WI38 (cell line): Measurements from ENCODE around the gene DNHD1.

ENCODE experiments used
- H3K4me3 ChIP-seq: 2 replicates; pipeline ENCODE4 v1.5.1; 2011; ENCODE audit warnings: low read depth, mild to moderate bottlenecking, control low read depth, low read length
- CTCF ChIP-seq: IDR thresholded peaks from 2 replicates; pipeline ENCODE4 v1.5.1; 2012; ENCODE audit warnings: low read depth, mild to moderate bottlenecking, control low read depth, low read length

Gene DNHD1

GRCh38 chr11:6497069-6497839 is at the start of gene DNHD1:
Gene DNHD1 (plus strand): TSS chr11:6497280. CDS start chr11:6498216, 936 bp downstream.
- H3K4me3 ChIP-seq = no peak within 1 kb of the TSS
- TF ChIP-seq CTCF = no peak

GRCh38 chr11:6448574-6448973 is 48.5 kb upstream of the DNHD1 start:
- no peak for TF ChIP-seq CTCF
- no peak overlapping the region for H3K4me3 ChIP-seq

- TF ChIP-seq CTCF = no peak
- no peak overlapping the region for H3K4me3 ChIP-seq
Measured at GRCh38 chr11:6452219-6452618, 44.9 kb upstream of the DNHD1 start.

- no peak overlapping the region for H3K4me3 ChIP-seq
- TF ChIP-seq CTCF = no peak
Measured at GRCh38 chr11:6453152-6453551, 43.9 kb upstream of the DNHD1 start.

- no peak for TF ChIP-seq CTCF
- H3K4me3 ChIP-seq = no peak overlapping the region
Measured at GRCh38 chr11:6455070-6455469, 42.0 kb upstream of the DNHD1 start.

GRCh38 chr11:6456361-6457073 is 40.6 kb upstream of the DNHD1 start:
- no peak overlapping the region for H3K4me3 ChIP-seq
- no peak for TF ChIP-seq CTCF
